COLO668 (cell line): ENCODE data around the gene TXNDC2.

Experiments used
- DNase-seq: peaks from one replicate; lab custom pipeline; 2025; ENCODE audit not compliant: unreplicated experiment; lab: John Stamatoyannopoulos, UW

Gene TXNDC2

DNA sequence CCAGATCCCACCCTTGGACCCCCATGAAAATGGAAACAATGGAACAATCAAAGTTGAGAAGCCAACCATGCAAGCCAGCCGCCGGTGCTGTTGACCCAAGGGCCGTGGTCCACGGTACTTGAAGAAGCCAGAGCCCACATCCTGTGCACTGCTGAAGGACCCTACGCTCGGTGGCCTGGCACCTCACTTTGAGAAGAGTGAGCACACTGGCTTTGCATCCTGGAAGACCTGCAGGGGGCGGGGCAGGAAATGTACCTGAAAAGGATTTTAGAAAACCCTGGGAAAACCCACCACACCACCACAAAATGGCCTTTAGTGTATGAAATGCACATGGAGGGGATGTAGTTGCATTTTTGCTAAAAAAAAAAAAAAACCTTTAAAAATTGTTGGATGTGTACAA, 26.5 kb upstream of the TXNDC2 start:
- no peak for DNase-seq

DNA sequence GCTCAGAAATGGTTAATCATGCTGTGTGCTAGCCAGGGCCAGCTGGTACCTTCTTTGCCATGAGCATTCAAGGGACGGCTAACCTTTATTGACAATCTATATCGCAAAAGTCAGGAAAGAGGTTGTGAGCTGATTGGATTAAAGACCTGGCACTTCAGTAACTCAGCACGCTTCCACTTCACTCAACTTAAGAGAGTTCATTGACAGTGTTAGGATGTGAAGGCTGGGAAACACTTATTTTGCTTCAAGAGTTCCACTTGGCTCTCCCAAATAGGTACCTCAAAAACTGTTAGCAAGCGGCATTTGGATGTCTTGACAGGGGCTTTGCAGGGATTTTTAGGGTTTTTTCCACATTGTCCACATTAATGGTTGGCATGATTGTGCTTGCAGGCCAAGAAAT, 25.1 kb upstream of the TXNDC2 start:
- no peak for DNase-seq

DNA sequence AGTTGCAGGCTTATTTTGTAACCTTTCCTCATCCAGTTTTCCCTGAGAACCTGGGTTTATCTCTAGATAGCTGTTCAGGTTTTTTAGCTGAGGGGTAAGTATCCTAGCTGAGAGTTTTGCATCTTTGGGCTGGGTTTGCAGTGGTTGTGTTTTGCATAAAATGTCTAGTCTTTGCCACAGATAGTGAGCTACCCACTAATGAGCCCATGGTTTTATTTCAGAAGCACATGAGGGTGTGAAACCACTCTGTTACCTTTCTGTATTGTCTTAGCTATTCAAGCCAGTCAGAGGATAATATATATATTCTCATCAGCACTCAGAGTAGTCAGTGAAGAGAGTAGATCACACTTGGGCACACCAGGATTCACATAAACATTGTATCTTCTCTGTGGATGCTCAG, 24.6 kb upstream of the TXNDC2 start:
- DNase-seq = no peak

DNA sequence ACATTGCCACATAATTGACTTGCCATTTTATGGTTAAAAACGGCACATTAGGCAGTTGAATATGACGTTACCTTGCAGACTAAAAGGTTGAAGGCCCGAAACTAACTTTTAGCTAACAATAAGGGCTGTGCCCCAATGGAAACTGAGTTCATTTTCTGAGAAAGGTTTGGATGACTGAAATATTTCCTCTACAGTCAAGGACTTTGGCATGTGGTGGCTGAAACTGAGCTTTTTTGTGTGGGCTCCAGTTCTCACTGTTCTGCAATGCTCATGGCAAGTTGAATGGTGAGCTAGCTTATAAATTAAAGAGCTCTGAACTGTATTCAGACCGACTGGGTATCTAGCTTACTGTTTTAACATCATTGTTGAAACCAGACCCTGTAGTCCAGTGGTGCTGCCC, 23.8 kb upstream of the TXNDC2 start:
- DNase-seq = no peak

DNA sequence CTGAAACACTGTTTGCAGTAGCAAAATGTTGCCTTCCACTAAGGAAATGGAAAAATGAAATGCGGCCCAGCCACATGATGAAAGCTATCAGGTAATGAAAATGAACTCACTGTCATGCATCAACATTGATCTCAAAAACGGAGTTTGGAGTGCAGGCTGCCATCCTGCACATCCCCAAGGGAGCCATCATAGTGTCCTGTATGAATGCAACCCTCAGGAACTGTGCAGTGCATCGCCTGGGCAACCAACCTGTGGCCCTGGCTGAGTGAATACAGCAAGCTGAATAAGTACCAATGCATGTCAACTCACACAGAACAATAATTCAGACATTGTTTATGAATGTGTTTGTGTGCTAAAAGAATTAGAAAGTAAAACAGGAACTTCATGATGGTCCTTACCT, 23.1 kb upstream of the TXNDC2 start:
- DNase-seq = no peak

DNA sequence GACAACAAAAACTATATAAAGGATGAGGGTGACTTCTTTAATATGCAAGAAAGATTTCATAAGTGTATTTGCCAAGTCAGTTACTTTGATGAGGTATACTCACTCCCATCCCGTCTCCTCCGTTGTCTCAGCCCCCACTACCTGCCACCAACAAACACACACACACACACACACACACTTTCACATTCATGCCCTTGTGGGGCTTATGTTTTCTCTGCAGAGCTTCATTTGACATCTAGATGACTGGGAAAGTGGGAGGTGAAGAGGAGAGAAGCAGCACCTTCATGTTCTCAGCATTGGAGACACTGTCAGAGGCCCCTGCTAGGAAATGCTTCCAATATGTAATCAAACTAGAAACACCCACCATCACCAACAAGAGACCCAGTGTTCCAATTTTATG, 22.5 kb upstream of the TXNDC2 start:
- no peak for DNase-seq

DNA sequence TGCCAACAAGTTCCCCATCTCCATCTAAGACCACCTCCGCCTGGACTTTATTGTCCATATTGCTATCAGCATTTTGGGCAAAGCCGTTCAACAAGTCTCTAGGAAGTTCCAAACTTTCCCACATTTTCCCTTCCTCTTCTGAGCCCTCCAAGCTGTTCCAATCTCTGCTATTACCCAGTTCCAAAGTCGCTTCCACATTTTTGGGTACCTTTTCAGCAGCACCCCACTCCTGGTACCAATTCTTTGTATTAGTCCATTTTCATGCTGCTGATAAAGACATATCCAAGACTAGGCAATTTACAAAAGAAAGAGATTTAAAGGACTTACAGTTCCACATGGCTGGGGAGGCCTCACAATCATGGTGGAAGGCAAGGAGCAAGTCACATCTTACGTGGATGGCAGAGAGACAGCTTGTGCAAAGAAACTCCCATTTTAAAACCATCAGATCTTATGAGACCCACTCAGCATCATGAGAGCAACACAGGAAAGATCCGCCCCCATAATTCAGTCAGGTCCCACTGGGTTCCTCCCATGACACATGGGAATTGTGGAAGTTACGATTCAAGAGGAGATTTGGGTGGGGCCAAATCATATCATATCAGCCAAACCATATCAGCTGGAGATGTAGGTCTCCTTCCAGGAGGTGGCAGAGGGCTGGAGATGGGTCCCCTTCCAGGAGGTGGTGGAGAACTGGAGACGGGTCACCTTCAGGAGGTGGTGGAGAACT, 19.8 kb upstream of the TXNDC2 start:
- DNase-seq = no peak

DNA sequence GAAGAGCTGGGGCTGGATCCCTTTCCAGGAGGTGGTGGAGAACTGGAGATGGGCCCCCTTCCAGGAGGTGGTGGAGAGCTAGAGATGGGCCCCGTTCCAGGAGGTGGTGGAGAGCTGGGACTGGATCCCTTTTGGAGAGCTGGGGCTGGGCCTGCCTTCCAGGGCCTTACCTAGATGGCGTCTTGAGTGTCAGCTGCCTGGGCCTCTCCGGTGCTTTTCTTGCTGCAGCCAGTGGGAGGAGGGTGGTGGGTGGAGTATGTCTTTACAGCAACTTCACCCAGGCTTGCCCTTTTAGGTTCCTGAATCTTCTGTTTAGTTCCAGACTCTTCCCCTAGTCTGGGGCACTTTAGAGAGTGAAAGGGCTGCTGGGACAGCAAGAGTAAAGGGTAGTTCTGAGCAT, 19.1 kb upstream of the TXNDC2 start:
- no peak for DNase-seq

DNA sequence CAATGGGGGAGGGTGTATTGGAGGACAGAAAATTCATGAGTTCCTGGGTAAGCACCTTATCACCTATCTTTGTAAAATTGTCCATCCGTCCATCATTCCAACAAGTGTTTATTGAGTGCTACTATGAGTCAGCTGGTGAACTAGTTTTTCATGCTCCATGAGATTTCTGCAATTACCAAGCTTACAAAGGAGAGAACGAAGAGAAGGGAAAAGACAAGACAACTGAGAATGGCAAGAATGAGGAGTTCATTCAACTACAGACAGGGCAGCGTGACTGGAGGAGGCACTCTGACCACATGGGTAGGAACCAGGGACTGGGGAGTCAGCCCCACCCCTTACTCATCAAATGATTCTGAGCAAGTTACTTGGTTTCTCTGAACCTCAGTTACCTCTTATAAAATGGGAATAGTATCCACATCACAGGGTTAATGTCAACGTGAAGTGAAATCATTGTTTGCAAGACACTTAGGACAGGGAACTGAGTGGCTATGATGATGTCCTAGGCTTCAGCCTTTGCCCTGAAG, 18.6 kb upstream of the TXNDC2 start:
- DNase-seq = no peak

DNA sequence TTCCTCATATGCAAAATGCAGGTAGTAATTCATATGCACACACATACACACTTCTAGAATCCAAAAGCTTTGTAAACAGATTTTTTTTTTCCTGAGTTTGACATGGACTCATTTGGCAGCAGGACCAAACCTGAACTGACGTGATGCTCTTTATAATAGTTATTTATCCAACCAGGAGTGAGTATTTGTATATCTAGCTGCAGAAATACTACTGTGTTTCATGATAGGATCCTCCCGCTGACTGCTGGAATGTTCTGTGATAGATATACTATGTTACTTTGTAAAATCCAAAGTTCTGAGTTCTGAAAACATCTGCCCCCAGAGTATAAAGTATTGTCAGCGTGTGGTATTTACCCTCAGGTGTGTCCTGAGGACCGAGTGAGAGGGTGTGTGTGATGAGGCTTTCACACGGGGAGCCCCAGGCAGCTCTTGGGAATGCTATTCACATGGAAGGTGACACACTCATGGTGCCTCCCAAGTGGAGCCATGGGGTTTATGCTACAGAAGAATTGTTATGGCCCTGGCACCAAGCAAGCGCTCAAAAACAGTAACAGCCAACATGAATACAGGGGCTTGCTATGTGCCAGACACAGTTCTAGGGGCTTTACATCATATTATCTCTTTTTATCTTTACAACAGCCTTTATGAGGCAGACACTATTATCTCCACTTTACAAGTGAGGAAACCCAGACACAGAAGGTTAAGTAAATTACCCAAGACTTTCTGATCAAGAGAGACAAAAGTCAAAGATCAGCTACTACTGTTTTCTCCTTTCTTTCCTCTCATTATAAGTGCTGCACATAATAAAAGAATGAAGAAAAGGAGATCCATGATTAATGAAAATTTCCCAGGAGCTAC, 16.7 kb upstream of the TXNDC2 start:
- DNase-seq = no peak

DNA sequence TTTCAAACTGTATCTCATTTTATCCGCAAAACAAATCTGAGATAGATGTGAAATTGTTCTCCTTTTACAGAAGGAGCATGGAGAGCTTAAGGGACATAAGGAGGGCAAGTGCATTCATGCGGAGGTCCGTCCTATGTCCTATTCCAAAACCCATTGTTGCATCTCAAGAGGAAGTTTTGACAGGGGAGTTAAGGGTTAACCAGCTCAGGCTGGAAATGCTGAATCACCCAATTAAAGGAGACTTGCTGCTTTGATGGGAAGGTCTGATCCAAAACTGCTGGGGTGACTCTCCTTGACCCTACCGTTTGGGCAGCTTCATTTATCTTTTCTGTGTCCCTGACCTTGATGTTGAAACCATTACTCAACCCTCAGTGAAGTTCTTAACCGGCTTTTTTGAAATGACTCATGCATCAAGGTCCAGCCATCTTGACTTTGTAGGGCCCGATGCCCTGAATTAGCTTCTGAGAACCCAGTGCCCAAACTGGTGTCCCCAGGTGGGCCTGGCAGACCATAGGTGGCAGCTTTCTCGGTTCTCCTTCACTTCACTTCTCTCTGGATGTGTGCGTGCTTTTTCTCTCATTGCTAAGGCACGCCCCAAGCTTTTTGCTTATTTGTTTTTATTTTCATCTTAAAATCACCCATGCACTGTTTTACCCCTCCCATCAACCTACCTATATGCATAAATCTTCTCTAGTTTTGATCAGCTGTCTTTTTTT, 15.9 kb upstream of the TXNDC2 start:
- no peak for DNase-seq

DNA sequence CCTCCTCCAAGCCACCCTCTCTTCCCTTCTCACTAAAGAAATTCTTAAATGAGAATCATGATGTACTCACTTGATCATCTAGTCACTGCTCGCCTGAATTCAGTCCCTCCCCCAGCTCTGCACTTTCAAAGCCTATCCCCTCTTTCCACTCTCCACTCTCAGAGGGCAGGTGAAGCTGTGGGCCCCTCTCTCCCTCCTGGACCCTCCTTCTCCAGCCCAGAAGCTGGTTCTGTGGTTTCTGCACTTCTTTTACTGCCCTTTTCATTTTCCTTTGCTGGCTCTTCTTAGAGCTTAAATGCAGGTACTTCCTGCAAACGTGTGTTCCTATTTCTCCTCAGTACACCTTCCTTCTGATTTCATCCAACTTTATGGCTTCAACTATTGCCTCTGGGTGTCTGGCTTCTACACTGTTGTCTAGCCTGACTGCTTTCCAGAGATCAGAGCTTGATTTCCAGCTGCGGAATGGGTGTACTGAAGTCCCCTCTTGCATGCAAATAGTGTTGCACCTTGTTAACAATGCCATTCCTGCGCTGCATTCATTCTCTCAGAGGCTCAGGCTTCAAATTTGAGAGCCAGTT, 15.3 kb upstream of the TXNDC2 start:
- no peak for DNase-seq

DNA sequence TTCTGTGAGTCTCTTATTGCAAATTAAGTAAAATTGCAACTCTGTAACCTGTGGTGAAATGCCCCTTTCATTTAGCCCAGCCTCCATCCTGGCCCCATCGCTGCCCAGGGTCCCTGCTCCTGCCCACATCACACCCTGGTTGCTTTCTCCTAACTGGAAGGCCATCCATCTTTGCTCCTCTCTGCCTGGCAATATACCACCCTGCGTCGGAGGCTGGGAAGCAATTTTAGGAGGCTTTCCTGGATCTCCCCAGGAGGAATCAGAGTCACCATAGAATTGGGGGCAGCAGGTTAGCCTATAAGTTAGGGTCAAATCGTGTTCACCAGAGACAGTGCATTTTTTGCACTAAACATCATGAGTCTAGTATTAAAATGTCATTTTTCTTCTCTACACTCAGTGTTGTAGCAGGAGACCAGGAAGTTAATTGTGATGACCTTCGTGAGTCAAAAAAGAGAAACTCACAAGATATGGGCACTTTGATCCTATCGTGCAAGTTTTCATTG, 14.5 kb upstream of the TXNDC2 start:
- DNase-seq = no peak

DNA sequence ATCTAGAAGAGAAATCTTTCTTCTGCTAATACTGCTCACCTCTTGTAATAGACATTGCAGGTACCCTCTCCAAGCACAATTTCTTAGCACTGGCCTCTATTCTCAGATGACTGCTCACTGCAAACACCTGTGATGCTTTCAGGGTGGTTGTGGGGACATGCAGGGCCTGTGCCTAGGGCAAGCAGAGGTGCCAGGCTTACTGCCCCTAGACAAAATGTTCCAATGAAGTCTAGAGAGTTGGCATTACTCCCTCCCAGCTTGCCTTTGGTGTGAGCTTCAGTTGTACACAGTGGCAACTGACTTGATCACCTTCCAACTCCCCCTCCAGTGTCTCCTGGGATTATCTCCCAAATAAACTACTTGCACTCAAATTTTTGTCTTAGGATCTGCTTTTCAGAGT, 12.9 kb upstream of the TXNDC2 start:
- no peak for DNase-seq

DNA sequence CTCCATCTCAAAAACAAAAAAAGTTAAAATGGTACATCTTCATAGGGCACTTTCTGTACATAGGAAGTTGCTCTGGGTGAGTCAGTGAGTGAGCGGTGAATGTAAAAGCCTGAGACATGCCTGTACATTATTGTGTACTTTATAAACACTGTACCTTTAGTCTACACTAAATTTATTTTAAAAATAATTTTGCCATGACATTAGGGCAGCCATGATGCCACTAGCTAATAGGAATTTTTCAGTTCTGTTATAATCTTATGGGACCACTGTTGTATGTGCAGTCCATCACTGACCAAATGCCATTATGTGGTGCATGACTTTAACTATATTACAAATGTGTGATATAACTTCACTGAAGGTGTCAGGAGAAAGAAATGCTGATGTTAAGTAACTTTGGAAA, 11.0 kb upstream of the TXNDC2 start:
- DNase-seq = no peak

DNA sequence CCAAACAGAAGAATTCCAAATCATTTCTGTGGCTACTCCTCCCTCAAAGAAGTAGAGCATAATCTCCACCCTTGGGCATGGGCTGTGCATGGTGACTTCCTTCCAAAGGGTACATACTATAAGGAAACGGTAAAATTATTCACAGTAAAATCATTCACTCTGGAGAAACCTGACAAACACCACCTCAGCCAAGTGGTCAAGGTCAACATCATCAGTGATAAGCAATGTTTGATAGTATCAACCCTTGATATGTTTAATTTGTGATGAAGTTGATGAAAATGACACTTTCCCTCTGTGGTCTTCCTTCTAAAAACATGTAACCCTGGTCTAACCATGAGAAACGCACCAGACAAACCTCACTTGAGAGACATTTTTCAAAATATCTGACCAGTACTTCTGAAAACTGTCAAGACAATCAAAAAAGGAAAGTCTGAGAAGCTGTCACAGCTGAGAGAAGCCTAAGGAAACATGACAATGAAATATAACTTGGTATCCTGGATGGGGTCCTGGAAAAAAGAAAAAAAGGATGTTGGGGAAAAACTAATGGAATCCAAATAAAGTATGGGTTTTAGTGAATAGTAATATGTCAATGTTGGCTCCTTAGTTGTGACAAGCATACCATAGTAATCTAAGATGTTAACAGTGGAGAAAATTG, 9.4 kb upstream of the TXNDC2 start:
- DNase-seq = no peak

DNA sequence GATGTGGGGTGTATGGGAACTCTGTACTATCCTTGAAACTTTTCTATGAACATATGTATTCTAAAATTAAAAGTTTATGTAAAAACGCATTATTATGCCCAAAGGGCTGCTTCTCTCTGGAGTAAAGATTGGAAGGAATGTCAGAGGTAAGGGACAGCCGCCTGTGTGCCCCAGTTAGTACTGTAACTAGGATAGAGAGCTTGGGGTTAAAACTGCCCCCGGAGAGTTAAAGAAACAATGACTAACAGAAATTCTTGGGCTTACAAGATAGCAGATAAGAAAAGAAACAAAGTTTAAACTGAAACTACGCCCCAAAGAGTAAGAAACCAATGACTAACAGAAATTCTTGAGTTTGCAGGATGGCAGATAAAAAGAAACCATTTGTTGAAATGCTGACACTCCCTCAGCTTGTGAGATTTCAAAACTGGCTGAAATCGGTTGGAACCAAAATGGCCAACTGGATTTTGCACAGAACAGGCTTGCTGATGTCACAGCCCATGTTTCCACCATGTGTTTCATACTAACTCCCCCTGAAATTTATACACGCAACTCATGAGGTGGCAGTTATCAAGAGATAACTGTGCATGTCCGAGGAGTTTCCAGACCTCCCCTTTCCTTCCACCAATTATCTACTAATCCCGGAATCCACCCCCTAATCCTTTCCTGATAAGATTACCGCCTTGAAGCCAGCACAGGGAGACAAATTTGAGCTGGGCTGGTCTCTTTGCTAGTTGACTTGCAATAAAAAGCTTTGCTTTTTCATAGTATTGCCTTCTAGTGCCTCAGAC, 8.7 kb upstream of the TXNDC2 start:
- DNase-seq = no peak

DNA sequence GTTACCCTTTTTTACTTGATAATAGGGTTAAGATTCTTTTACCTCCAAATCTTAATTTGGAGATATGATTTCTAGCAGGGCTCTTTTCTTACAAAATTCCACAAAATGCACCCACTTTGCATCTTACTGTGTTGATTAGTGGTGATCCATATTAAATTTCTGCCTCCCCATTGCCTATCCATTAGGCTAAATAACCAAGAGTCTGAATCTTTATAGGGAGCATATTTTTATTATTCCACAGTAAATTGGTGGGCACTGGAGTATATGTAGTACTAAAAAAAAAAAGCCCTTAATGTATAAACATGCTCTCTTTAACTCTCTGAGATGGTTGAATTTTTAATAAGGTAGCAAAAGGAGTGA, 8.1 kb upstream of the TXNDC2 start:
- DNase-seq = no peak

DNA sequence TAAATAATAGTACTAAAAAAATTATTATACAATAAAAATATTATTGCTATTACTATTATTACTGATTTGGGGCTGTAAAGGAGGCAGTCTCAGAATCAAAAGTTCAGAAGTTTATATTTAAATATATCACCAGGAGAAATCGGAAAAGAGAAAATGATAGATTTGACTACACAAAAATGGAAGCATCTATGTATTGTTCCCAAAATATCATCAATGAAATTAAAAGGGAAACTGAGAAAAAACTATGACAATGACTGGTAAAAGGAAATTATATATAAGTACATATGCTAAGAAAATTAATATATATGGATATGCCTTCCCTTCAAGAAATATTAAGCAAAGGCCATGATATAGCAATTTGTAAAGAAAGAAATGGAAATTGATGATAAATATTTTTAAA, 7.7 kb upstream of the TXNDC2 start:
- DNase-seq = no peak

DNA sequence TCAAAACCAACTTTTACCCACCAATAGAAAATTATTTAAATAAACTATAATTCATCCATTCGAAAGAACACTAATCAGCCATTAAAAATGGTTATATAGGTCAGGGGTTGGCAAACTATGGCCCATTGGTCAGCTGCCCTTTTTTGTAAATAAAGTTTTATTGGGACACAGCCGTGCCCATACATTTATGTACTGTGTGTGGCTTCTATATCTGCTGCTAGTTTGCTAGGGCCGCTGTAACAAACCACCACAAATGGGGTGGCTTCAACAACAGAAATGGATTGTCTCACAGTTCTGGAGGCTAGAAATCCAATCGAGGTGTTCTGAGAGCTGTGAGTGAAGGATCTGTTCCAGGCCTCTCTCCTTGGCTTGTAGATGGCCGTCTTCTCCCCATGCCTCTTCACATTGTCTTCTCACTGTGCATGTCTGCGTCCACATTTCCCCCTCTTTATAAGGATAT, 7.0 kb upstream of the TXNDC2 start:
- no peak for DNase-seq
